CD4-positive, alpha-beta T cell treated with Interleukin-17A for 1 hour (primary cell): ENCODE measurements around the gene RAB27B.

Experiments
- DNase-seq: peaks from one replicate; pipeline ENCODE4 v3.0.0-alpha.2; 2020

The RAB27B gene

DNA sequence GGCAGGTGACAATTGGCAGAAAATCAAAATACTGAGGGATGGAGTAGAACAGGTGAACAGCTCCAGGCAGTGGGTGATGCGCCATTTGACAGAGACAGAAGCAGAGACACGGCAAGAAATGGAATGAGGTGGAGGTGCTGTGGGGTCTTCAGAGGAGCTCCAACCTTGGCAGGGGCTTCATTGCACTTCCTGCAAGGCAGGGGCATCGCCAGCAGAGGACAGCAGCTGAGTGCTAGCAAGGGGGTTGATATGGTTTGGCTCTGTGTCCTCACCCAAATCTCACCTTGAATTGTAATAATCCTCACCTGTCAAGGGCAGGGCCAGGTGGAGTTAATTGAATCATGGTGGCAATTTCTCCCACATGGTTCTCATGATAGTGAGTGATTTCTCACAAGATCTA is 88.2 kb downstream of the RAB27B start:
- DNase-seq: no peak

DNA sequence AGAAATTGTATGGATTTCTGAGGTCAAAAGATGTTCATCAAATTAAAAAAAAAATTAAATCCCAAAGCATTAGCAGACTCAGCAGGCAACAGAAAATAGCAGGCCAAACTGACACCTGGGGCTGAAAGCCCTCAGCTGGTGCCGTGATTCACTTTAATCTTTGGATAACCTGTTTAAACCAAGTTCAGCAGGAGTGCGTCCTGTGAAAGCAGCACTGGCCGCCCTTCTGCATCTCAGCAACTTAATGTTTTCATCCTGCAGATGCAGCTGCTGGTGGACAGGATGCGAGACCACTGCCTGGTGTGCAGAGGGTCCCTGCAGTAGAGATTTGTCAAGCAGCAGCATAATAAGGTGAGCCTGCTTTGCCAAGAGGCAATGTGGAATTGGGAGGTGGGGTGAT is 89.8 kb downstream of the RAB27B start:
- no peak for DNase-seq

DNA sequence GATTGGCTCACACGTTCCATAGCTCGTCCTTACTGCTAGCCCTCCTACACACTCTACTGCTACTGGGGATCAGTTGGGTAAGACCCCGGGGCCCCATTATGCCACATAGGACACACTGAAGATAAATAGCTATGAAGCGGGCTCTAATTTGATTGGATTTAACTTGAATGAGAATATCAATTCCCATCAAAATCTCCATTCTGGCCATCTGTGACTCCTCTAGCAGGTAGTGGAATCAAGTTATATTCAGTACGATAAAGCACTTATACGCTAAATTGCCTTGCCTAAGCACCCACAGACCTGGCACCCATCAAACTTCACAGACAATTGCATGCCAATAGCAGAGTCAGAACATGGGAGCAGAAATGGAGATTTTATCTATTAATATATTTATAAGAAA is 91.1 kb downstream of the RAB27B start:
- no peak for DNase-seq

GRCh38 chr18:54923339-54923956 is 95.2 kb downstream of the RAB27B start:
- no peak for DNase-seq

GRCh38 chr18:54924948-54925347 is 96.7 kb downstream of the RAB27B start:
- no peak for DNase-seq

- no peak for DNase-seq
These were observed 98.5 kb downstream of the RAB27B start for GRCh38 chr18:54926593-54927325.

- DNase-seq: no peak
These were observed 100.0 kb downstream of the RAB27B start for GRCh38 chr18:54928236-54928635.

DNA sequence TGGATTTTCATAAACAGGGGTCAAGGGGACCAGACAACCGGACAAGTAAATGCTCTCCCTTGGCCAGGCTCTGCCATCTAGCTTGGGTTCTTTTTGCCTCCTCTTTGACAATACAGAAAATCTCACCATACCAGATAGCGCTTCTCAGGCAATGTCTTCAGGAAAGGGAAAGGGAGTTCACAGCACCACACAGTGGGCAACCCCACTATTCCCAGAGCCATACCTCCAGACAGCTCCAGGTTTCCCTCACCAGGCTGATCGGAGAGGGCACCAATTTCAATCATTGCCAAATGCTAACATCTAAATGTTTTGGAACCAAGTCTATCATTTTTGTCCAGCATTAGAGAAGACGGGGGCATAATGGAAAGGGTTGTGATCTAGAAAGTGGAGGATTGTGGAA is 102.9 kb downstream of the RAB27B start:
- DNase-seq: no peak

DNA sequence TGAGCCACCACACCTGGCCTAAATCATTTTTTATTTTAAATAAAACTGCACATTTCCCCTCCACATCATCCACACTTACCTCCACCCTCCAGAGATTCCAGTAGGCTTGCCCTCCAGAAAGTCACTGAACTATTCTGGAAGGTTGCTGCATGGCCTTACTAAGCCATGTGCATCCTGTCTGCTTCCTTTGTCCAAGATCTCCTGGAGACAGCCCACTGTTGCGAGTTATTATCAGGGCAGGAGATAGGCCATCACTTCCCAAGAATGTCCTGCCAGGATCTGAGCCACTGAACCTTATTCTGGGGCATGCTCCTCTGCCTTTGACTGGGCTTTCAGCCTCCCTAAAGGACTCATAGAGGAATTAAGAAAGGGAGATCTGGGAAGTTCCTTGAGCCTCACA is 104.2 kb downstream of the RAB27B start:
- no peak for DNase-seq

- DNase-seq: no peak
These were observed 110.2 kb downstream of the RAB27B start for GRCh38 chr18:54938506-54938905.

DNA sequence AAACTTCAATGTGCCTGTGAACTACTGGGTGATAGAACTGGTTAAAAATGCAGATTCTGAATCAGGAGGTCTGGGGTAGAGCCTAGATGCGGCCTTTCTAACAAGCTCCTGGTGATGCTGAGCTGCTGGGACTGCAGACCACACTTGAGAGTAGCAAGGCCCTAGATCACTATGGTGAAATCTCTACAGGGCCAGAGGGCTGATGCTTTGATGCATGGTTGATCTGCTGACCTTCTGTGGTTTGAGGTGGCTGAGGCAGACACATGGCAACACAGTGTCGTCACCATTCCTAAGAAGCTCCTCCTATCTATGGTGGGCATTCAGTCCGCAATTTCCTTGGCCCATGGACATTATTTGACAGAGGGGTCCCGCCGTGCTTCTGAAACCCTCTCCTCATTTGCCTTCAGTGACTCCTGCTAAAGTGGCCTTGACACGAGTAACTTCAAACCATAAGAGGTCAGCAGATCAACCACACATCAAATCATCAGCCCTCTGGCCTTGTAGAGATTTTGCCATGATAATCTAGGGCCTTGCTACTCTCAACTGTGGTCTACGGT is 111.2 kb downstream of the RAB27B start:
- DNase-seq: no peak

GRCh38 chr18:54942144-54942543 is 113.9 kb downstream of the RAB27B start:
- no peak for DNase-seq

GRCh38 chr18:54942569-54942968 is 114.3 kb downstream of the RAB27B start:
- DNase-seq: no peak
